CD4-positive, alpha-beta T cell (primary cell): ENCODE results near the gene RNASEH1. TPM values are rescaled to one million over a fixed set of nuclear protein-coding genes. Genes with fewer than 3 reads are reported as not detected.
"Not testable (repeated sequence)": the region's sequence is repeated elsewhere in the genome, so short reads cannot be mapped to it uniquely, and the experiment has no call there.

Source experiments
- ATAC-seq: fragments of 200-7000 bp; cut with Tn5 transposase; one replicate; pipeline ENCODE4 v1.10.0; 2022; ENCODE audit warnings: mild to moderate bottlenecking; ENCODE audit not compliant: poor library complexity
- CTCF ChIA-PET: fragments of 350-600 bp; sonication (Branson Sonifier 250); formaldehyde crosslinking; loops from one replicate; lab custom pipeline; 2021; ENCODE audit warnings: antibody characterized with exemption, inconsistent platforms; lab: Charles Lee
- POLR2A ChIA-PET: fragments of 350-600 bp; sonication (Branson Sonifier 250); formaldehyde crosslinking; loops from one replicate; lab custom pipeline; 2021; ENCODE audit warnings: antibody characterized with exemption, inconsistent platforms; lab: Charles Lee
- DNase-seq, 14 experiments: peaks; one replicate each; pipeline ENCODE4 v3.0.0-alpha.2; 2013 to 2020; ENCODE audit warnings: mixed read lengths in 2 of 14
- H3K27ac ChIP-seq, 2 donors: one replicate each; pipeline versions ENCODE4 v1.5.1 to v1.7.0; 2013; ENCODE audit warnings: low read length in 2 of 2, low read depth in 1 of 2, mild to moderate bottlenecking in 1 of 2
- H3K27me3 ChIP-seq, 2 experiments: 1 replicate in 1 of 2; 2 replicates in 1 of 2; pipeline versions ENCODE4 v1.6.1 to v1.7.0; 2013; ENCODE audit warnings: low read length in 2 of 2, control low read depth in 1 of 2, mild to moderate bottlenecking in 1 of 2, moderate library complexity in 1 of 2; ENCODE audit not compliant: insufficient read depth in 2 of 2, control insufficient read depth in 1 of 2
- H3K36me3 ChIP-seq: one replicate; pipeline ENCODE4 v1.6.1; 2013; ENCODE audit warnings: low read length, control low read depth; ENCODE audit not compliant: insufficient read depth
- H3K4me1 ChIP-seq: one replicate; pipeline ENCODE4 v1.6.1; 2013; ENCODE audit warnings: low read length, control low read depth; ENCODE audit not compliant: insufficient read depth
- H3K4me3 ChIP-seq: one replicate; pipeline ENCODE4 v1.5.1; 2013; ENCODE audit warnings: mild to moderate bottlenecking, low read length, moderate library complexity
- H3K9me3 ChIP-seq, 2 experiments: 1 replicate in 1 of 2; 2 replicates in 1 of 2; pipeline versions ENCODE4 v1.6.1 to v1.7.0; 2013; ENCODE audit warnings: low read length in 2 of 2, mild to moderate bottlenecking in 2 of 2, control low read depth in 1 of 2, moderate library complexity in 1 of 2; ENCODE audit not compliant: control insufficient read depth in 1 of 2, insufficient read depth in 1 of 2
- H3K27ac Mint-ChIP-seq: one replicate; pipeline ENCODE4 v1.8.0; 2020; ENCODE audit warnings: mixed read lengths
- H3K27me3 Mint-ChIP-seq: one replicate; pipeline ENCODE4 v1.8.0; 2021; ENCODE audit warnings: mixed read lengths
- H3K36me3 Mint-ChIP-seq: one replicate; pipeline ENCODE4 v1.8.0; 2021; ENCODE audit warnings: low read depth, mixed read lengths
- H3K4me1 Mint-ChIP-seq: one replicate; pipeline ENCODE4 v1.8.0; 2021; ENCODE audit warnings: low read depth, mixed read lengths
- H3K4me3 Mint-ChIP-seq: one replicate; pipeline ENCODE4 v1.8.0; 2020; ENCODE audit warnings: mild to moderate bottlenecking, mixed read lengths
- H3K9me3 Mint-ChIP-seq: one replicate; pipeline ENCODE4 v1.8.0; 2020; ENCODE audit warnings: mixed read lengths
- CTCF ChIP-seq: fragments of 200-600 bp; IDR thresholded peaks from one replicate; pipeline ENCODE4 v1.8.0; 2022; ENCODE audit warnings: antibody characterized with exemption, mild to moderate bottlenecking
- intact Hi-C, 2 experiments: fragments of 100-400 bp; cut with DNase I in 1 of 2; cut with micrococcal nuclease in 1 of 2; formaldehyde crosslinking; loops; one replicate each; pipeline versions ENCODE4 v1.15.1 to v1.9.0; 2023 to 2025; cut with DNase I, micrococcal nuclease
- total RNA-seq, 174 experiments: library from RNA in 2 of 174; stranded (reverse) in 2 of 174; gene quantifications; one replicate each; pipeline ENCODE4 v1.2.3 and lab custom pipeline; 2021 to 2026

The RNASEH1 gene
- total RNA-seq, 2 experiments from 2014 or later: 31.5 to 31.9 TPM

GRCh38 chr2:3518496-3519254 lies 39.5 kb downstream of the RNASEH1 start:
- Mint-ChIP-seq H3K36me3 (peaks cover 49% of the 10 kb centered on the region), H3K4me1 (peaks cover 46% of the 10 kb centered on the region), H3K4me3 (peak overlapping the region; percentile 94), H3K27me3 (no peaks in the 10 kb centered on the region), H3K27ac (peak overlapping the region; percentile 88), H3K9me3 (peaks cover 4% of the 10 kb centered on the region)
- Histone ChIP-seq H3K4me1 (peaks cover 24% of the 10 kb centered on the region), H3K36me3 (peaks cover 2% of the 10 kb centered on the region), H3K27ac (peak overlapping the region; percentile 76 to 96), H3K4me3 (peak overlapping the region; percentile 87), H3K9me3 (peaks cover 0 to 3% of the 10 kb centered on the region in 2 experiments), H3K27me3 (no peaks in the 10 kb centered on the region)
- no peak for TF ChIP-seq CTCF
- peak; percentile 65 for ATAC-seq
- CTCF ChIA-PET: no interaction called here
- intact Hi-C loops: loop anchor here (1.0 to 10.0 kb wide), 4 partner anchors 40 to 904 kb away; partner anchors contain the start of genes RNASEH1 (in 2 of the 2), RPS7 (in 1 of the 2) and TRAPPC12 (in 1 of the 2)
- POLR2A ChIA-PET: interaction anchor here (0.8 to 4.0 kb wide), 11 partner anchors 12 to 141 kb away, joined by 3 to 56 read pairs (median 5); partner anchors contain the start of genes EIPR1, RNASEH1, RPS7 and TRAPPC12
- DNase-seq: peak; percentile 94 to 99 (median 98)

GRCh38 chr2:3517948-3518495 lies 40.1 kb downstream of the RNASEH1 start:
- H3K36me3 Mint-ChIP-seq: peaks cover 55% of the 10 kb centered on the region
- intact Hi-C loops: loop anchor here (1.0 to 10.0 kb wide), 3 partner anchors 40 to 903 kb away; partner anchors contain the start of genes RNASEH1 (in 1 of the 2) and TRAPPC12 (in 1 of the 2)
- Histone ChIP-seq H3K36me3 (peaks cover 8% of the 10 kb centered on the region), H3K27ac (peak overlapping the region; percentile 76 to 96), H3K27me3 (no peaks in the 10 kb centered on the region), H3K4me1 (peaks cover 24% of the 10 kb centered on the region), H3K9me3 (peaks cover 0 to 3% of the 10 kb centered on the region in 2 experiments), H3K4me3 (peak overlapping the region; percentile 87)
- CTCF ChIA-PET: no interaction called here
- peak overlapping the region; percentile 88 for H3K27ac Mint-ChIP-seq
- ATAC-seq: no peak
- peak overlapping the region; percentile 94 for H3K4me3 Mint-ChIP-seq
- POLR2A ChIA-PET: interaction anchor here (0.8 to 4.0 kb wide), 10 partner anchors 18 to 140 kb away, joined by 3 to 56 read pairs (median 5); partner anchors contain the start of genes EIPR1, RNASEH1, RPS7 and TRAPPC12
- H3K9me3 Mint-ChIP-seq: peaks cover 4% of the 10 kb centered on the region
- H3K27me3 Mint-ChIP-seq: no peaks in the 10 kb centered on the region
- peaks cover 53% of the 10 kb centered on the region for H3K4me1 Mint-ChIP-seq
- DNase-seq: no peak
- no peak for TF ChIP-seq CTCF

- peaks cover 51% of the 10 kb centered on the region for H3K4me1 Mint-ChIP-seq
- H3K27me3 Mint-ChIP-seq: no peaks in the 10 kb centered on the region
- CTCF ChIA-PET: no interaction called here
- peaks cover 67% of the 10 kb centered on the region for H3K36me3 Mint-ChIP-seq
- intact Hi-C loops: loop anchor here in 1 of 2 experiments (10.0 kb wide), 1 partner anchor 902 kb away; no protein-coding TSS in a partner anchor
- H3K4me3 Mint-ChIP-seq: peak overlapping the region; percentile 70
- Histone ChIP-seq H3K4me3 (no peak overlapping the region), H3K27me3 (no peaks in the 10 kb centered on the region), H3K27ac (no peak overlapping the region), H3K9me3 (peaks cover 0 to 12% of the 10 kb centered on the region in 2 experiments), H3K36me3 (peaks cover 20% of the 10 kb centered on the region), H3K4me1 (peaks cover 24% of the 10 kb centered on the region)
- no peak for ATAC-seq
- DNase-seq: no peak
- peaks cover 6% of the 10 kb centered on the region for H3K9me3 Mint-ChIP-seq
- peak overlapping the region; percentile 25 for H3K27ac Mint-ChIP-seq
- no peak for TF ChIP-seq CTCF
- POLR2A ChIA-PET: interaction anchor here (4.0 kb wide), 1 partner anchor 41 kb away, joined by 56 read pairs; the partner anchor contains the start of gene RNASEH1
These were observed 41.3 kb downstream of the RNASEH1 start for GRCh38 chr2:3516831-3517230.

GRCh38 chr2:3515438-3515837 lies 42.7 kb downstream of the RNASEH1 start:
- intact Hi-C loops: loop anchor here in 1 of 2 experiments (10.0 kb wide), 1 partner anchor 901 kb away; no protein-coding TSS in a partner anchor
- H3K4me3 ChIP-seq, H3K9me3 Mint-ChIP-seq, H3K4me3 Mint-ChIP-seq, H3K27ac ChIP-seq, H3K27me3 ChIP-seq, ATAC-seq, POLR2A ChIA-PET, DNase-seq, H3K27me3 Mint-ChIP-seq, CTCF ChIA-PET: not testable (repeated sequence)
- H3K4me1 Mint-ChIP-seq: peaks cover 43% of the 10 kb centered on the region
- Histone ChIP-seq H3K4me1 (peaks cover 16% of the 10 kb centered on the region), H3K36me3 (peaks cover 33% of the 10 kb centered on the region), H3K9me3 (peaks cover 0 to 12% of the 10 kb centered on the region in 2 experiments)
- peaks cover 81% of the 10 kb centered on the region for H3K36me3 Mint-ChIP-seq
- peak overlapping the region; percentile 6 for H3K27ac Mint-ChIP-seq
